HepG2 (cell line): ENCODE measurements around the gene WDR59. TPM values are rescaled to one million over a fixed set of nuclear protein-coding genes. Genes with fewer than 3 reads are reported as not detected.
A peak's percentile ranks its signal among the peaks of the same experiment; 100 is the strongest.

ENCODE experiments used
- CENPX ChIP-seq: sonication (generic); formaldehyde crosslinking; IDR thresholded peaks from 2 replicates; pipeline ENCODE4 v1.9.0; 2021; ENCODE audit warnings: mild to moderate bottlenecking, missing genetic modification reagents, moderate library complexity
- CREM ChIP-seq, 2 experiments: sonication (generic) in 1 of 2; formaldehyde crosslinking in 1 of 2; IDR thresholded peaks; 2 replicates each; pipeline versions ENCODE4 v1.4.0 to v1.6.1; 2016 to 2020; ENCODE audit warnings: antibody characterized with exemption in 1 of 2, mild to moderate bottlenecking in 1 of 2, missing genetic modification reagents in 1 of 2
- FIP1L1 ChIP-seq: fragments of 200-400 bp; formaldehyde crosslinking; IDR thresholded peaks from 2 replicates; pipeline ENCODE4 v1.6.1; 2018; ENCODE audit warnings: low read depth, mild to moderate bottlenecking, low read length, moderate library complexity, borderline replicate concordance; ENCODE audit not compliant: insufficient read depth
- HDAC2 ChIP-seq: sonication (generic); formaldehyde crosslinking; IDR thresholded peaks from 2 replicates; pipeline ENCODE4 v1.4.0; 2020; ENCODE audit warnings: missing genetic modification reagents
- IRF2 ChIP-seq: IDR thresholded peaks from 2 replicates; pipeline ENCODE4 v1.6.1; 2018; ENCODE audit warnings: missing genetic modification reagents, missing compliant biosample characterization
- KMT2B ChIP-seq: IDR thresholded peaks from 2 replicates; pipeline ENCODE4 v1.6.1; 2016; ENCODE audit warnings: missing genetic modification reagents, missing compliant biosample characterization
- NPAS2 ChIP-seq: sonication (generic); formaldehyde crosslinking; IDR thresholded peaks from 2 replicates; pipeline ENCODE4 v1.8.0; 2022; ENCODE audit warnings: mild to moderate bottlenecking, missing genetic modification reagents, borderline replicate concordance
- NR2C2 ChIP-seq: sonication (generic); formaldehyde crosslinking; IDR thresholded peaks from 2 replicates; pipeline ENCODE4 v1.4.0; 2020; ENCODE audit warnings: missing genetic modification reagents, mild to moderate bottlenecking, moderate library complexity, borderline replicate concordance
- RFX3 ChIP-seq: IDR thresholded peaks from 2 replicates; pipeline ENCODE4 v1.6.1; 2016; ENCODE audit warnings: missing biosample characterization, missing genetic modification reagents
- SMAD3 ChIP-seq: sonication (generic); formaldehyde crosslinking; IDR thresholded peaks from 2 replicates; pipeline ENCODE4 v1.4.0; 2020; ENCODE audit warnings: missing genetic modification reagents
- SNAPC5 ChIP-seq: sonication (generic); formaldehyde crosslinking; IDR thresholded peaks from 2 replicates; pipeline ENCODE4 v1.8.1; 2023; ENCODE audit warnings: mild to moderate bottlenecking, missing genetic modification reagents, borderline replicate concordance
- SPEN ChIP-seq: sonication (generic); formaldehyde crosslinking; IDR thresholded peaks from 2 replicates; pipeline ENCODE4 v1.5.1; 2020; ENCODE audit warnings: low read depth, mild to moderate bottlenecking, missing genetic modification reagents
- THAP11 ChIP-seq: IDR thresholded peaks from 2 replicates; pipeline ENCODE4 v1.6.1; 2016; ENCODE audit warnings: missing biosample characterization, missing genetic modification reagents
- U2AF2 ChIP-seq: fragments of 200-400 bp; formaldehyde crosslinking; IDR thresholded peaks from 2 replicates; pipeline ENCODE4 v1.6.1; 2017; ENCODE audit warnings: low read depth, mild to moderate bottlenecking, low read length
- ZNF10 ChIP-seq: sonication (generic); formaldehyde crosslinking; IDR thresholded peaks from 2 replicates; pipeline ENCODE4 v1.4.0; 2020; ENCODE audit warnings: mild to moderate bottlenecking, low read depth, missing genetic modification reagents, borderline replicate concordance
- ZNF12 ChIP-seq: sonication (generic); formaldehyde crosslinking; IDR thresholded peaks from 2 replicates; pipeline ENCODE4 v1.5.0; 2020; ENCODE audit warnings: missing genetic modification reagents
- ZNF20 ChIP-seq: sonication (generic); formaldehyde crosslinking; IDR thresholded peaks from 2 replicates; pipeline ENCODE4 v1.4.0; 2020; ENCODE audit warnings: mild to moderate bottlenecking, moderate library complexity, missing genetic modification reagents
- ZNF451 ChIP-seq: sonication (generic); formaldehyde crosslinking; IDR thresholded peaks from 2 replicates; pipeline ENCODE4 v1.5.0; 2020; ENCODE audit warnings: mild to moderate bottlenecking, missing genetic modification reagents
- ZNF501 ChIP-seq: sonication (generic); formaldehyde crosslinking; IDR thresholded peaks from 2 replicates; pipeline ENCODE4 v1.5.1; 2020; ENCODE audit warnings: mild to moderate bottlenecking, moderate library complexity, missing genetic modification reagents
- ZNF562 ChIP-seq: sonication (generic); formaldehyde crosslinking; IDR thresholded peaks from 2 replicates; pipeline ENCODE4 v1.8.0; 2022; ENCODE audit warnings: missing genetic modification reagents, borderline replicate concordance
- polyA plus RNA-seq, 8 experiments: library from polyadenylated mRNA; depleted of rRNA in 3 of 8; stranded (reverse) in 7 of 8; unstranded in 1 of 8; fragments of >200 nt; fragmentation: Illumina TruSeq in 4 of 8; extraction: Trizol in 4 of 8; gene quantifications; 2 replicates each; pipeline versions ENCODE4 v1.2.1 to v1.2.3, GENCODE V29; 2011 to 2016; ENCODE audit warnings: low read depth in 4 of 8, missing spikeins in 1 of 8, mixed read lengths in 1 of 8; ENCODE audit not compliant: insufficient read depth in 1 of 8
- total RNA-seq, 5 experiments: library from RNA; depleted of rRNA; stranded (reverse); fragments of >200 nt; fragmentation: Illumina TruSeq; extraction: Trizol; gene quantifications; 2 replicates each; pipeline ENCODE4 v1.2.3, GENCODE V29; 2016; ENCODE audit warnings: low read depth in 1 of 5
- TF ChIP-seq, protein P1 (sequence below), 2 experiments: sonication (generic) in 1 of 2; formaldehyde crosslinking in 1 of 2; IDR thresholded peaks; 2 replicates each; pipeline versions ENCODE4 v1.6.1 to v1.9.0; 2014 to 2022; ENCODE audit warnings: antibody characterized with exemption in 1 of 2, borderline replicate concordance in 1 of 2, inconsistent platforms in 1 of 2, low read depth in 1 of 2, missing genetic modification reagents in 1 of 2

WDR59 gene
- total and polyA plus RNA-seq, 2 of the 13 experiments (the other 11 are each of a cell fraction or from before 2014, with no cell fraction given) = 65.2 to 306 TPM

GRCh38 chr16:74997042-74997491 lies 12.1 kb upstream of the WDR59 start (continued):
- TF ChIP-seq SMAD3 (peak; percentile 81; the same call in 1 of the 2 replicates), ZNF562 (no peak), NPAS2 (no peak), THAP11 (CRISPR knock-in tag) (peak; percentile 71), KMT2B (CRISPR knock-in tag) (no peak), RFX3 (CRISPR knock-in tag) (no peak), ZNF451 (CRISPR knock-in tag) (no peak), CENPX (no peak), ZNF12 (CRISPR knock-in tag) (no peak), U2AF2 (no peak), CREM (IDR thresholded peaks at IDR 0.05) (peak; percentile 33; the same call in 1 of the 2 replicates), CREM (CRISPR knock-in tag; IDR thresholded peaks at IDR 0.05) (no peak), HDAC2 (CRISPR knock-in tag) (peak; percentile 77), ZNF10 (CRISPR knock-in tag) (no peak), NR2C2 (no peak), ZNF501 (CRISPR knock-in tag) (no peak), SPEN (CRISPR knock-in tag) (no peak), ZNF20 (CRISPR knock-in tag) (no peak), SNAPC5 (CRISPR knock-in tag) (no peak; the same call in 1 of the 2 replicates), FIP1L1 (no peak), IRF2 (CRISPR knock-in tag) (peak; percentile 68)
- TF ChIP-seq, protein P1, sequence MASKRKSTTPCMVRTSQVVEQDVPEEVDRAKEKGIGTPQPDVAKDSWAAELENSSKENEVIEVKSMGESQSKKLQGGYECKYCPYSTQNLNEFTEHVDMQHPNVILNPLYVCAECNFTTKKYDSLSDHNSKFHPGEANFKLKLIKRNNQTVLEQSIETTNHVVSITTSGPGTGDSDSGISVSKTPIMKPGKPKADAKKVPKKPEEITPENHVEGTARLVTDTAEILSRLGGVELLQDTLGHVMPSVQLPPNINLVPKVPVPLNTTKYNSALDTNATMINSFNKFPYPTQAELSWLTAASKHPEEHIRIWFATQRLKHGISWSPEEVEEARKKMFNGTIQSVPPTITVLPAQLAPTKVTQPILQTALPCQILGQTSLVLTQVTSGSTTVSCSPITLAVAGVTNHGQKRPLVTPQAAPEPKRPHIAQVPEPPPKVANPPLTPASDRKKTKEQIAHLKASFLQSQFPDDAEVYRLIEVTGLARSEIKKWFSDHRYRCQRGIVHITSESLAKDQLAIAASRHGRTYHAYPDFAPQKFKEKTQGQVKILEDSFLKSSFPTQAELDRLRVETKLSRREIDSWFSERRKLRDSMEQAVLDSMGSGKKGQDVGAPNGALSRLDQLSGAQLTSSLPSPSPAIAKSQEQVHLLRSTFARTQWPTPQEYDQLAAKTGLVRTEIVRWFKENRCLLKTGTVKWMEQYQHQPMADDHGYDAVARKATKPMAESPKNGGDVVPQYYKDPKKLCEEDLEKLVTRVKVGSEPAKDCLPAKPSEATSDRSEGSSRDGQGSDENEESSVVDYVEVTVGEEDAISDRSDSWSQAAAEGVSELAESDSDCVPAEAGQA (IDR thresholded peaks at IDR 0.05; ENCODE audit: low read depth) = peak; percentile 58; the same call in 1 of the 2 replicates
- TF ChIP-seq, protein P1 (CRISPR knock-in tag; IDR thresholded peaks at IDR 0.05; ENCODE audit: borderline replicate concordance) = no peak
